Esophagus squamous epithelium (tissue), 5 donors: ENCODE measurements around the gene DLG2. TPM values are rescaled to one million over a fixed set of nuclear protein-coding genes. Genes with fewer than 3 reads are reported as not detected.

Experiments used
- DNase-seq: peaks from one replicate; lab custom pipeline; 2025; lab: John Stamatoyannopoulos, UW
- H3K27ac ChIP-seq, 4 donors: fragments of 200-600 bp; sonication (generic); one replicate each; pipeline ENCODE4 v1.5.1; 2016 to 2019; ENCODE audit warnings: mild to moderate bottlenecking in 1 of 4
- H3K27me3 ChIP-seq, 4 donors: fragments of 200-600 bp; sonication (generic); 1 replicate in 3 of 4; 2 replicates in 1 of 4; pipeline versions ENCODE4 v1.5.1 to v1.6.0; 2017 to 2021; ENCODE audit warnings: antibody characterized with exemption in 1 of 4
- H3K36me3 ChIP-seq, 3 donors: fragments of 200-600 bp; sonication (generic); one replicate each; pipeline ENCODE4 v1.5.1; 2016 to 2019
- H3K4me1 ChIP-seq, 3 donors: fragments of 200-600 bp; sonication (generic); one replicate each; pipeline ENCODE4 v1.5.1; 2017 to 2019
- H3K4me3 ChIP-seq, 4 donors: fragments of 200-600 bp; sonication (generic); 1 replicate in 3 of 4; 2 replicates in 1 of 4; pipeline ENCODE4 v1.5.1; 2016 to 2019; ENCODE audit warnings: mild to moderate bottlenecking in 2 of 4, moderate library complexity in 1 of 4
- H3K9me3 ChIP-seq, 3 donors: fragments of 200-600 bp; sonication (generic); one replicate each; pipeline ENCODE4 v1.5.1; 2016 to 2019
- POLR2A ChIP-seq, 4 donors: fragments of 450-650 bp; IDR thresholded peaks; one replicate each; pipeline ENCODE4 v1.6.1; 2017; ENCODE audit warnings: antibody characterized with exemption in 4 of 4, mild to moderate bottlenecking in 4 of 4, moderate library complexity in 3 of 4
- WGBS, 2 donors: methylation state at CpG; one replicate each; pipeline ENCODE4 v1.1.5; 2018; 5-methylcytosine and 5-hydroxymethylcytosine counted together
- intact Hi-C: fragments of 100-400 bp; cut with DNase I; formaldehyde crosslinking; loops from one replicate; pipeline ENCODE4 v1.15.0; 2022
- total RNA-seq, 4 donors: library from RNA; depleted of rRNA; stranded (reverse); fragments of >200 nt; gene quantifications; one replicate each; pipeline ENCODE4 v1.1.0, GENCODE V29; 2016
- TF ChIP-seq, protein P1 (sequence below), 6 experiments: fragments of 450-650 bp in 4 of 6; fragments of 200-600 bp in 2 of 6; sonication (generic) in 2 of 6; IDR thresholded peaks; one replicate each; pipeline ENCODE4 v1.5.1; 2016 to 2019; ENCODE audit warnings: antibody characterized with exemption in 6 of 6, mild to moderate bottlenecking in 4 of 6, moderate library complexity in 4 of 6
- donor health status: DM: yes; HTN: yes; CAD: no.

DLG2 gene
- total RNA-seq, 4 donors from 2014 or later: 2.9 to 27.7 (median 12.6) TPM

DNA sequence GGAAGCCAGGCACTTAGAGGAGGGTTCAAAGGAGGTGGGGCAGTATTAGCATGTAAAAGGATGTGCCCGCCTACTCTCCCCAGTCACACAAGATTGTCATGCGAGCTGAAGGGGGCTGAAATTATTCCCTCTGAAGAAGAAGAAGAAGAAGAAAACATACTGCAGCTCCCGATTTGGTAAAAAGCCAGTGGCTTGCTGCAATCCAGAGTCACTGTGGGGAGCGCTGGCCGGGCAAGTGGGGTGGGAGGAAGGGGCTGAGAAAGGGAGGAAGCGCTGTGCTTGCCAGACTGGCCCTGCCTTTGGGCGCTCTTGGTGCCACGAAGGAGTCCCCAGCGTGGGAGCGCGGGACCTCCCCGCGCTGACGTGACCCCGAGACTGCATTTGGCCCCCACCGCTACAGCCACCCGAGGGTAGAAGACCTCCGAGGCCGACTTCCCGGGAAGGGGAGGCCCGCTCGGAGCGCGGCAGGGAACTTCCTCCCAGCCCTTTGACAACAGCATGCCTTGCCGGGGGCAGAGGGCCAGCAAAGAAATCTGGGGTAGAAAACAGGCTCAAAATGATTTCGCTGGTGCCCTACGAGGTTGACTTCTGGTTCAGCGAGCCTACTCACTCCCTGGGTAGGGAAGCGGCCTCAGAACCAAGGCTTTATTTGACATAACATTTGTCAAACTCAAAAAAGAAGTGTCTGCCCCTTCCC lies 906.3 kb downstream of the DLG2 start:
- Histone ChIP-seq H3K9me3 (no peaks in the 10 kb centered on the region), H3K36me3 (no peaks in the 10 kb centered on the region), H3K4me3 (peak overlapping the region; percentile 26 to 71 (median 52)), H3K4me1 (peaks cover 0 to 18% (median 5%) of the 10 kb centered on the region in 3 donors), H3K27ac (peak overlapping the region in 2 of 4 donors; percentile 26 to 27), H3K27me3 (no peaks in the 10 kb centered on the region)
- intact Hi-C loops: no loop called here
- WGBS, 2 donors: 2% methylated on average over 9 to 23 of the region's 29 CpGs
- DNase-seq: no peak
- TF ChIP-seq POLR2A (IDR thresholded peaks at IDR 0.05): no peak
- TF ChIP-seq, protein P1, sequence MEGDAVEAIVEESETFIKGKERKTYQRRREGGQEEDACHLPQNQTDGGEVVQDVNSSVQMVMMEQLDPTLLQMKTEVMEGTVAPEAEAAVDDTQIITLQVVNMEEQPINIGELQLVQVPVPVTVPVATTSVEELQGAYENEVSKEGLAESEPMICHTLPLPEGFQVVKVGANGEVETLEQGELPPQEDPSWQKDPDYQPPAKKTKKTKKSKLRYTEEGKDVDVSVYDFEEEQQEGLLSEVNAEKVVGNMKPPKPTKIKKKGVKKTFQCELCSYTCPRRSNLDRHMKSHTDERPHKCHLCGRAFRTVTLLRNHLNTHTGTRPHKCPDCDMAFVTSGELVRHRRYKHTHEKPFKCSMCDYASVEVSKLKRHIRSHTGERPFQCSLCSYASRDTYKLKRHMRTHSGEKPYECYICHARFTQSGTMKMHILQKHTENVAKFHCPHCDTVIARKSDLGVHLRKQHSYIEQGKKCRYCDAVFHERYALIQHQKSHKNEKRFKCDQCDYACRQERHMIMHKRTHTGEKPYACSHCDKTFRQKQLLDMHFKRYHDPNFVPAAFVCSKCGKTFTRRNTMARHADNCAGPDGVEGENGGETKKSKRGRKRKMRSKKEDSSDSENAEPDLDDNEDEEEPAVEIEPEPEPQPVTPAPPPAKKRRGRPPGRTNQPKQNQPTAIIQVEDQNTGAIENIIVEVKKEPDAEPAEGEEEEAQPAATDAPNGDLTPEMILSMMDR (IDR thresholded peaks at IDR 0.05): no peak

DNA sequence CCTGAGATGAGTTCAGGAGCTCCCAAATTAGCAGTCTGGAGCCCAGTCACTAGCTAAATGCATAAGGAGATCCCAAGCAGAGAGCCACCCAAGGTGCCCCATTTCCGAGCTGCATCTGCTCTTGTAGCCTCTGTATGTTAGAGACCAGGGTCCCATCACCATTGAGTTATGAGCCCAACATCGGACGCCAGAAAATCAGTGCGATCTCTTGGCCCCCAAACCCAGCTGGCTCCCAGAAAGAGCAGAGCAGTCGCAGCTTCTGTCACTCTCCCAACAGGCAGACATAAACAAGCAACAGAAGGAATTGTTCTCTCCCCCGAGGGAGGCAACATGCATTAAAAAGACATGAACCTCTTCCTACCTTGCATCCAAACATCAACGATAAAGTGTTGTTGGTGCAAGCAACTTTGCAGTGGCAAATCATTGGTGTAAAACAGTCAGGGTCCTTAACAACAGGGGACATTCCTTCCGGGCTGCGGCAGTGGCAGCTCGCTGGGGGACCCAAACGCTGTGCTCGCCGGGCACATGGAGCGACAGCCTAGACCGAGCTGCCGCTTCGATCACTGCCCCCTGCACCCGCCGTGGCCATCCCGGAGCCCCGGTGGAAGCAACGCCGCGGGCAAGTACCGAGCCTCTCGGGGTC lies 907.1 kb downstream of the DLG2 start:
- WGBS, 2 donors: 0 to 3% methylated on average over 8 to 10 of the region's 26 CpGs
- intact Hi-C loops: no loop called here
- Histone ChIP-seq H3K36me3 (no peaks in the 10 kb centered on the region), H3K27ac (no peak overlapping the region), H3K9me3 (no peaks in the 10 kb centered on the region), H3K4me1 (peaks cover 0 to 18% (median 5%) of the 10 kb centered on the region in 3 donors), H3K27me3 (no peaks in the 10 kb centered on the region), H3K4me3 (peak overlapping the region; percentile 26 to 71 (median 52))
- TF ChIP-seq, protein P1 (IDR thresholded peaks at IDR 0.05): no peak
- TF ChIP-seq POLR2A (IDR thresholded peaks at IDR 0.05): no peak
- DNase-seq: no peak

GRCh38 chr11:84714316-84714780 lies 912.8 kb downstream of the DLG2 start:
- DNase-seq: no peak
- H3K27me3 ChIP-seq: no peaks in the 10 kb centered on the region
- H3K4me1 ChIP-seq: no peaks in the 10 kb centered on the region
- H3K9me3 ChIP-seq: no peaks in the 10 kb centered on the region
- H3K36me3 ChIP-seq: no peaks in the 10 kb centered on the region
- TF ChIP-seq, protein P1 (IDR thresholded peaks at IDR 0.05): no peak
- TF ChIP-seq POLR2A (IDR thresholded peaks at IDR 0.05): no peak
- no peak overlapping the region for H3K27ac ChIP-seq
- intact Hi-C loops: no loop called here
- 22 to 29% methylated on average over 1 of the region's 1 CpG for WGBS, 2 donors
- H3K4me3 ChIP-seq: no peak overlapping the region

DNA sequence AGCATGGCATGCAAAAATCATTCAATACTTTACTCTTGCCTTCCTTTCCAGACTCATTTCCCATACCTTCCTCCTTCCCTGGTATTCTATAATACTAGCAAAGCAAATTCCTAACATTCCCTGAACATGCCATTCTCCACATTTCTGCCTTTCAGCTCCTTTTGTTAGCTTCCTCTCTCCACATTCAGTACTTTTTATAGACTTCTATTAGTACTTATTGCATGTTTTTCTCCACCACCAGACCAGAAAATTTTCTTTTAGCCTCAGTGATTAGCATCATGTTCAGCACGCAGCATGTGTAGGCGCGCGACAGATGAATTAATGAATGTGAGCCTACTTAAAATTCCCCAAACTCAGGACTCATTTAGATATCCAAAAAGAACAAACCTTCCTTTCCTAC lies 935.3 kb downstream of the DLG2 start:
- WGBS, 2 donors: 77 to 93% methylated on average over 4 of the region's 4 CpGs
- no peaks in the 10 kb centered on the region for H3K4me1 ChIP-seq
- no peaks in the 10 kb centered on the region for H3K9me3 ChIP-seq
- TF ChIP-seq POLR2A (IDR thresholded peaks at IDR 0.05): no peak
- TF ChIP-seq, protein P1 (IDR thresholded peaks at IDR 0.05): no peak
- no peak for DNase-seq
- H3K27me3 ChIP-seq: no peaks in the 10 kb centered on the region
- intact Hi-C loops: no loop called here
- H3K27ac ChIP-seq: no peak overlapping the region
- no peak overlapping the region for H3K4me3 ChIP-seq
- no peaks in the 10 kb centered on the region for H3K36me3 ChIP-seq

- intact Hi-C loops: no loop called here
- H3K9me3 ChIP-seq: no peaks in the 10 kb centered on the region
- no peaks in the 10 kb centered on the region for H3K4me1 ChIP-seq
- no peaks in the 10 kb centered on the region for H3K36me3 ChIP-seq
- H3K27me3 ChIP-seq: no peaks in the 10 kb centered on the region
- TF ChIP-seq, protein P1 (IDR thresholded peaks at IDR 0.05): no peak
- TF ChIP-seq POLR2A (IDR thresholded peaks at IDR 0.05): no peak
- H3K27ac ChIP-seq: no peak overlapping the region
- DNase-seq: no peak
- no peak overlapping the region for H3K4me3 ChIP-seq
Measured at GRCh38 chr11:84687433-84687832, 939.7 kb downstream of the DLG2 start.
